ENCODE results near the gene BLOC1S6.

- TF ChIP-seq CTCF (IDR thresholded peaks at IDR 0.05) (peak in 5 of 6 experiments; percentile 34 to 59 (median 50)), POLR2A (IDR thresholded peaks at IDR 0.05) (no peak)
Measured at GRCh38 chr15:45635191-45635638, 48.0 kb downstream of the BLOC1S6 start.
